Smooth muscle cell of trachea (primary cell): ENCODE results near the gene PGGHG. TPM values are rescaled to one million over a fixed set of nuclear protein-coding genes. Genes with fewer than 3 reads are reported as not detected.

Source experiments
- total RNA-seq: library from RNA; depleted of rRNA; stranded (reverse); fragments of >200 nt; gene quantifications from 2 replicates; pipeline ENCODE4 v1.2.1, GENCODE V29; 2014

The PGGHG gene
- 7.9 and 18.0 TPM in 2 replicates for total RNA-seq

GRCh38 chr11:288478-289397 is at the start of gene PGGHG:
Gene PGGHG (plus strand): TSS chr11:289126. CDS start chr11:289817, 691 bp downstream.

GRCh38 chr11:278001-278951 is 10.7 kb upstream of the PGGHG start, which contains the start of gene NLRP6:
Gene NLRP6 (plus strand): TSS chr11:278407. CDS start chr11:278570, 163 bp downstream.

GRCh38 chr11:299081-299891 is 10.4 kb downstream of the PGGHG start, which contains the start of gene IFITM5:
Gene IFITM5 (minus strand): TSS chr11:299526. CDS start chr11:299490, 36 bp downstream.

GRCh38 chr11:307766-308708 is 19.1 kb downstream of the PGGHG start, which contains the start of gene IFITM2:
Gene IFITM2 (plus strand): TSS chr11:307816. CDS start chr11:308193, 377 bp downstream.

GRCh38 chr11:313787-314553 is 25.0 kb downstream of the PGGHG start, which contains the start of gene IFITM1:
Gene IFITM1 (plus strand): TSS chr11:314040. CDS start chr11:314171, 131 bp downstream.

Other genes with a start within 250 kb of the PGGHG start
- not detected in 2 replicates for gene SCGB1C1, start 96.0 kb upstream of the PGGHG start, total RNA-seq
- 25.5 and 26.3 TPM in 2 replicates for gene BET1L, start 81.7 kb upstream of the PGGHG start, total RNA-seq
- 118 and 212 TPM in 2 replicates for gene RIC8A, start 81.4 kb upstream of the PGGHG start, total RNA-seq
- gene SIRT3, start 52.8 kb upstream of the PGGHG start, total RNA-seq = 10.8 and 14.1 TPM in 2 replicates
- 115 and 168 TPM in 2 replicates for gene PSMD13, start 52.1 kb upstream of the PGGHG start, total RNA-seq
- not detected in 2 replicates for gene NLRP6, start 10.7 kb upstream of the PGGHG start, total RNA-seq
- gene IFITM5, start 10.4 kb downstream of the PGGHG start, total RNA-seq = 0.50 TPM in 1 of 2 replicates, not detected in the other
- gene IFITM2, start 18.7 kb downstream of the PGGHG start, total RNA-seq = 49.7 and 93.9 TPM in 2 replicates
- 20.9 and 31.6 TPM in 2 replicates for gene IFITM1, start 24.9 kb downstream of the PGGHG start, total RNA-seq
- gene IFITM3, start 31.7 kb downstream of the PGGHG start, total RNA-seq = 33.3 and 84.0 TPM in 2 replicates
- 3.3 and 4.7 TPM in 2 replicates for gene B4GALNT4, start 80.4 kb downstream of the PGGHG start, total RNA-seq
- 1.7 and 2.8 TPM in 2 replicates for gene PKP3, start 105.1 kb downstream of the PGGHG start, total RNA-seq
- 17.5 and 18.5 TPM in 2 replicates for gene SIGIRR, start 125.9 kb downstream of the PGGHG start, total RNA-seq
- 0.17 TPM in 1 of 2 replicates, not detected in the other for gene ANO9, start 152.9 kb downstream of the PGGHG start, total RNA-seq
- gene PTDSS2, start 161.2 kb downstream of the PGGHG start, total RNA-seq = 35.9 and 40.5 TPM in 2 replicates
- 538 and 702 TPM in 2 replicates for gene RNH1, start 218.1 kb downstream of the PGGHG start, total RNA-seq
- gene HRAS, start 246.4 kb downstream of the PGGHG start, total RNA-seq = 49.5 and 62.4 TPM in 2 replicates
- gene LRRC56, start 248.4 kb downstream of the PGGHG start, total RNA-seq = 0.73 and 1.5 TPM in 2 replicates